K562 (cell line): ENCODE data around the gene NKD1. TPM values are rescaled to one million over a fixed set of nuclear protein-coding genes. Genes with fewer than 3 reads are reported as not detected.

ENCODE experiments used
- ATAC-seq: fragments of 200-7000 bp; cut with Tn5 transposase; 3 replicates; pipeline ENCODE4 v1.9.1; 2020; ENCODE audit warnings: moderate library complexity
- BruUV-seq: library from RNA; stranded (reverse); fragments of 400-500 nt; replicated peaks from 2 replicates; lab custom pipeline; 2021; lab: Mats Ljungman, UMichigan
- CTCF ChIA-PET: fragments of 300-600 bp; formaldehyde crosslinking; extraction: SDS; loops from one replicate; lab custom pipeline; 2021; ENCODE audit warnings: low intra/inter-chr PET ratio; lab: Yijun Ruan, JAX
- POLR2A ChIA-PET: fragments of 300-600, 350-650 bp; sonication (Branson Sonifier 250); formaldehyde crosslinking; extraction: SDS; loops from one replicate; lab custom pipeline; 2021; ENCODE audit warnings: antibody characterized with exemption, inconsistent platforms; lab: Yijun Ruan, JAX
- DNase-seq, 4 experiments: peaks; one replicate each; pipeline versions ENCODE4 v3.0.0 to v3.0.0-alpha.2; 2011 to 2018; ENCODE audit warnings: low spot score in 3 of 4, mixed read lengths in 3 of 4; ENCODE audit errors: extremely low read depth in 1 of 4
- FAIRE-seq: peaks from 2 replicates; lab custom pipeline; 2011; peaks lifted over from hg19 to GRCh38; lab: Jason Lieb, UNC
- H2AFZ ChIP-seq: 2 replicates; pipeline ENCODE4 v1.6.0; 2011; ENCODE audit warnings: low read depth, low read length, control low read depth, inconsistent platforms
- H3K27ac ChIP-seq: fragments of 200-600 bp; 3 replicates; pipeline ENCODE4 v1.8.0; 2011; ENCODE audit warnings: low read depth, mild to moderate bottlenecking, control low read depth, inconsistent platforms, low read length, moderate library complexity, mixed read lengths; ENCODE audit errors: extremely low read depth
- H3K27me3 ChIP-seq, 2 experiments: fragments of 300-600 bp in 1 of 2; 2 replicates in 1 of 2; 3 replicates in 1 of 2; pipeline versions ENCODE4 v1.6.0 to v1.8.0; 2011; ENCODE audit warnings: inconsistent platforms in 2 of 2, low read length in 2 of 2, mild to moderate bottlenecking in 1 of 2, mixed read lengths in 1 of 2, moderate library complexity in 1 of 2; ENCODE audit not compliant: control insufficient read depth in 2 of 2, insufficient read depth in 2 of 2
- H3K36me3 ChIP-seq: fragments of 300-600 bp; 3 replicates; pipeline ENCODE4 v1.8.0; 2011; ENCODE audit warnings: mild to moderate bottlenecking, low read length, inconsistent platforms; ENCODE audit not compliant: control insufficient read depth, insufficient read depth
- H3K4me1 ChIP-seq, 2 experiments: fragments of 200-600 bp in 1 of 2; replicated peaks in 1 of 2; 2 replicates in 1 of 2; 3 replicates in 1 of 2; pipeline versions ENCODE4 v1.5.1 to v1.8.0; 2011; ENCODE audit warnings: inconsistent platforms in 2 of 2, low read length in 2 of 2, mild to moderate bottlenecking in 1 of 2, mixed read lengths in 1 of 2, moderate library complexity in 1 of 2; ENCODE audit not compliant: control insufficient read depth in 2 of 2, insufficient read depth in 2 of 2
- H3K4me2 ChIP-seq: 2 replicates; pipeline ENCODE4 v1.6.1; 2011; ENCODE audit warnings: low read length, control low read depth, inconsistent platforms, mixed read lengths; ENCODE audit not compliant: insufficient read depth
- H3K4me3 ChIP-seq: fragments of 200-600 bp; sonication (generic), shearing (Covaris generic); 2 replicates; pipeline ENCODE4 v1.5.1; 2016; ENCODE audit warnings: control low read depth, inconsistent platforms
- H3K79me2 ChIP-seq: fragments of 200-600 bp; 3 replicates; pipeline ENCODE4 v1.8.0; 2011; ENCODE audit warnings: low read length, inconsistent platforms; ENCODE audit not compliant: control insufficient read depth, insufficient read depth
- H3K9ac ChIP-seq, 2 experiments: 2 replicates each; pipeline versions ENCODE4 v1.6.0 to v1.6.1; 2011; ENCODE audit warnings: low read depth in 2 of 2, low read length in 2 of 2, control low read depth in 1 of 2, inconsistent platforms in 1 of 2, mild to moderate bottlenecking in 1 of 2, mixed read lengths in 1 of 2; ENCODE audit not compliant: insufficient read depth in 1 of 2
- H3K9me1 ChIP-seq: one replicate; pipeline ENCODE4 v1.6.0; 2011; ENCODE audit warnings: inconsistent platforms, mild to moderate bottlenecking, low read length, moderate library complexity; ENCODE audit not compliant: control insufficient read depth, insufficient read depth
- H3K9me3 ChIP-seq: replicated peaks from 2 replicates; pipeline ENCODE4 v1.5.1; 2011; ENCODE audit warnings: low read depth, low read length, inconsistent platforms; ENCODE audit not compliant: control insufficient read depth, insufficient read depth
- H4K20me1 ChIP-seq: replicated peaks from 2 replicates; pipeline ENCODE4 v1.6.1; 2011; ENCODE audit warnings: low read length, inconsistent platforms, mixed read lengths; ENCODE audit not compliant: control insufficient read depth, insufficient read depth
- CHD1 ChIP-seq: fragments of 200-600 bp; sonication (generic); IDR thresholded peaks from one replicate; pipeline ENCODE4 v1.6.1; 2012; ENCODE audit warnings: mild to moderate bottlenecking, moderate library complexity, low read length, inconsistent platforms
- CHD2 ChIP-seq: IDR thresholded peaks from 2 replicates; pipeline ENCODE4 v1.6.1; 2011; ENCODE audit warnings: low read depth, low read length
- DACH1 ChIP-seq: fragments of 450-650 bp; IDR thresholded peaks from 2 replicates; pipeline ENCODE4 v1.6.1; 2018; ENCODE audit not compliant: partially characterized antibody
- DPF2 ChIP-seq: fragments of 450-650 bp; IDR thresholded peaks from 2 replicates; pipeline ENCODE4 v1.6.1; 2016
- HDGF ChIP-seq: fragments of 450-650 bp; IDR thresholded peaks from 2 replicates; pipeline ENCODE4 v1.6.1; 2016
- HLTF ChIP-seq: fragments of 450-650 bp; IDR thresholded peaks from 2 replicates; pipeline ENCODE4 v1.6.1; 2016
- HNRNPLL ChIP-seq: fragments of 200-400 bp; formaldehyde crosslinking; IDR thresholded peaks from 2 replicates; pipeline ENCODE4 v1.6.1; 2017; ENCODE audit warnings: low read length, low read depth, mild to moderate bottlenecking; ENCODE audit not compliant: poor library complexity, severe bottlenecking
- KAT8 ChIP-seq: fragments of 450-650 bp; IDR thresholded peaks from 2 replicates; pipeline ENCODE4 v1.6.1; 2016; ENCODE audit warnings: low read depth, mild to moderate bottlenecking
- PCBP1 ChIP-seq: fragments of 200-400 bp; formaldehyde crosslinking; IDR thresholded peaks from 2 replicates; pipeline ENCODE4 v1.6.1; 2018; ENCODE audit warnings: mild to moderate bottlenecking, low read depth, low read length; ENCODE audit not compliant: poor library complexity, severe bottlenecking
- RBM34 ChIP-seq: fragments of 200-400 bp; formaldehyde crosslinking; IDR thresholded peaks from 2 replicates; pipeline ENCODE4 v1.6.1; 2018; ENCODE audit warnings: low read length, borderline replicate concordance; ENCODE audit not compliant: insufficient read depth
- TAL1 ChIP-seq: fragments of 450-650 bp; IDR thresholded peaks from 2 replicates; pipeline ENCODE4 v1.6.1; 2016; ENCODE audit warnings: mild to moderate bottlenecking
- XRCC5 ChIP-seq: fragments of 200-400 bp; formaldehyde crosslinking; IDR thresholded peaks from 2 replicates; pipeline ENCODE4 v1.6.1; 2017; ENCODE audit warnings: low read depth, mild to moderate bottlenecking, low read length
- ZFP91 ChIP-seq: sonication (generic); formaldehyde crosslinking; IDR thresholded peaks from 2 replicates; pipeline ENCODE4 v1.8.0; 2022; ENCODE audit warnings: mild to moderate bottlenecking, missing genetic modification reagents
- in situ Hi-C: fragments of 300-500 bp; cut with MboI; formaldehyde crosslinking; loops from 4 replicates; pipeline ENCODE4 v1.15.0; 2018; ENCODE audit warnings: inconsistent platforms, mixed read lengths
- intact Hi-C: fragments of 100-400 bp; cut with micrococcal nuclease; formaldehyde crosslinking; loops from 2 replicates; pipeline ENCODE4 v1.14.2; 2022
- polyA plus RNA-seq, 8 experiments: library from polyadenylated mRNA; depleted of rRNA in 4 of 8; stranded (reverse) in 5 of 8; unstranded in 3 of 8; fragments of >200 nt; fragmentation: Nextera tagmentation in 2 of 8; fragmentation: Illumina TruSeq in 1 of 8; extraction: Ambion mirVana in 2 of 8; extraction: Trizol in 1 of 8; gene quantifications; 2 replicates each; pipeline versions ENCODE4 v1.2.1 to v1.2.3, GENCODE V29; 2011 to 2014; ENCODE audit warnings: inconsistent platforms in 1 of 8, missing spikeins in 1 of 8
- total RNA-seq, 7 experiments: library from RNA; depleted of rRNA in 6 of 7; stranded (reverse); fragments of >200 nt in 6 of 7; fragmentation: Illumina TruSeq in 2 of 7; extraction: Trizol in 2 of 7; gene quantifications; 2 replicates each; pipeline versions ENCODE4 v1.2.1 to v1.2.3, GENCODE V29; 2011 to 2021; ENCODE audit warnings: low replicate concordance in 1 of 7
- TF ChIP-seq, protein P1 (sequence below): sonication (generic); formaldehyde crosslinking; IDR thresholded peaks from 2 replicates; pipeline ENCODE4 v1.8.0; 2023; ENCODE audit warnings: missing genetic modification reagents, mild to moderate bottlenecking, borderline replicate concordance

NKD1 gene
- total and polyA plus RNA-seq, 9 of the 15 experiments (the other 6 are each of a cell fraction or from before 2014, with no cell fraction given) = under 0.01 to 0.24 (median 0.04) TPM; not detected in 2

DNA sequence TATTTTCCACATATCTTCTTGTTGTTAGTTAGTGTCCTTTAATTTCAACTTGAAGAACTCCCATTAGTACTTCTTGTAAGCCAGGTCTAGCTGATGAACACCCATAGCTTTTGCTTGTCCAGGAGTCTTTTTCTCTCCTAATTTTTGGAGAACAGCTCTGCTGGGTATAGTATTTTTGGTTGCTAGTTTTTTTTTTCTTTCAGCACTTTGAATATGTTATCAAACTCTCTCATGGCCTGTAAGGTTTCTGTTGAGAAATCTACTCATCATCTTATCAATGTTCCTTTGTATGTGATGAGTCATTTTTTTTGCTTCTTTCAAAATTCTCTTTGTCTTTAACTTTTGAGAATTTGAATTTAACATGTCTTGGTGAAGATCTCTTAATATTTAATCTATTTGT is 31.8 kb upstream of the NKD1 start:
- CTCF ChIA-PET = no interaction called here
- no peak overlapping the region for H3K9ac ChIP-seq
- no peaks in the 10 kb centered on the region for H3K9me1 ChIP-seq
- no TSS peak for BruUV-seq
- H3K27me3 ChIP-seq = no peaks in the 10 kb centered on the region
- no peaks in the 10 kb centered on the region for H3K4me1 ChIP-seq
- no peak overlapping the region for H3K4me3 ChIP-seq
- intact Hi-C loops = no loop called here
- H4K20me1 ChIP-seq = no peaks in the 10 kb centered on the region
- POLR2A ChIA-PET = interaction anchor here (0.6 kb wide), 1 partner anchor 34 kb away, joined by 3 read pairs; no protein-coding TSS in a partner anchor
- H3K27ac ChIP-seq = no peak overlapping the region
- no peaks in the 10 kb centered on the region for H3K9me3 ChIP-seq
- no peaks in the 10 kb centered on the region for H3K79me2 ChIP-seq
- H3K4me2 ChIP-seq = no peak overlapping the region
- no peak overlapping the region for H2AFZ ChIP-seq
- TF ChIP-seq DACH1 (no peak), HDGF (no peak), DPF2 (no peak), HLTF (no peak), PCBP1 (no peak), TAL1 (no peak), CHD1 (no peak), ZFP91 (CRISPR knock-in tag) (no peak), HNRNPLL (no peak), CHD2 (no peak), XRCC5 (no peak), RBM34 (no peak), KAT8 (no peak)
- TF ChIP-seq, protein P1, sequence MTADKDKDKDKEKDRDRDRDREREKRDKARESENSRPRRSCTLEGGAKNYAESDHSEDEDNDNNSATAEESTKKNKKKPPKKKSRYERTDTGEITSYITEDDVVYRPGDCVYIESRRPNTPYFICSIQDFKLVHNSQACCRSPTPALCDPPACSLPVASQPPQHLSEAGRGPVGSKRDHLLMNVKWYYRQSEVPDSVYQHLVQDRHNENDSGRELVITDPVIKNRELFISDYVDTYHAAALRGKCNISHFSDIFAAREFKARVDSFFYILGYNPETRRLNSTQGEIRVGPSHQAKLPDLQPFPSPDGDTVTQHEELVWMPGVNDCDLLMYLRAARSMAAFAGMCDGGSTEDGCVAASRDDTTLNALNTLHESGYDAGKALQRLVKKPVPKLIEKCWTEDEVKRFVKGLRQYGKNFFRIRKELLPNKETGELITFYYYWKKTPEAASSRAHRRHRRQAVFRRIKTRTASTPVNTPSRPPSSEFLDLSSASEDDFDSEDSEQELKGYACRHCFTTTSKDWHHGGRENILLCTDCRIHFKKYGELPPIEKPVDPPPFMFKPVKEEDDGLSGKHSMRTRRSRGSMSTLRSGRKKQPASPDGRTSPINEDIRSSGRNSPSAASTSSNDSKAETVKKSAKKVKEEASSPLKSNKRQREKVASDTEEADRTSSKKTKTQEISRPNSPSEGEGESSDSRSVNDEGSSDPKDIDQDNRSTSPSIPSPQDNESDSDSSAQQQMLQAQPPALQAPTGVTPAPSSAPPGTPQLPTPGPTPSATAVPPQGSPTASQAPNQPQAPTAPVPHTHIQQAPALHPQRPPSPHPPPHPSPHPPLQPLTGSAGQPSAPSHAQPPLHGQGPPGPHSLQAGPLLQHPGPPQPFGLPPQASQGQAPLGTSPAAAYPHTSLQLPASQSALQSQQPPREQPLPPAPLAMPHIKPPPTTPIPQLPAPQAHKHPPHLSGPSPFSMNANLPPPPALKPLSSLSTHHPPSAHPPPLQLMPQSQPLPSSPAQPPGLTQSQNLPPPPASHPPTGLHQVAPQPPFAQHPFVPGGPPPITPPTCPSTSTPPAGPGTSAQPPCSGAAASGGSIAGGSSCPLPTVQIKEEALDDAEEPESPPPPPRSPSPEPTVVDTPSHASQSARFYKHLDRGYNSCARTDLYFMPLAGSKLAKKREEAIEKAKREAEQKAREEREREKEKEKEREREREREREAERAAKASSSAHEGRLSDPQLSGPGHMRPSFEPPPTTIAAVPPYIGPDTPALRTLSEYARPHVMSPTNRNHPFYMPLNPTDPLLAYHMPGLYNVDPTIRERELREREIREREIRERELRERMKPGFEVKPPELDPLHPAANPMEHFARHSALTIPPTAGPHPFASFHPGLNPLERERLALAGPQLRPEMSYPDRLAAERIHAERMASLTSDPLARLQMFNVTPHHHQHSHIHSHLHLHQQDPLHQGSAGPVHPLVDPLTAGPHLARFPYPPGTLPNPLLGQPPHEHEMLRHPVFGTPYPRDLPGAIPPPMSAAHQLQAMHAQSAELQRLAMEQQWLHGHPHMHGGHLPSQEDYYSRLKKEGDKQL (CRISPR knock-in tag) = no peak
- in situ Hi-C loops = loop anchor here (25.0 kb wide), 1 partner anchor 304 kb away; no protein-coding TSS in a partner anchor
- no peak for FAIRE-seq
- no peaks in the 10 kb centered on the region for H3K36me3 ChIP-seq
- DNase-seq = no peak
- no peak for ATAC-seq
